Neural cell (in vitro differentiated cells): Measurements from ENCODE around the gene SRC. TPM values are rescaled to one million over a fixed set of nuclear protein-coding genes. Genes with fewer than 3 reads are reported as not detected.

ENCODE experiments used
- H2AFZ ChIP-seq: fragments of 200-600, 300-800 bp; sonication (generic), shearing (Covaris generic); 2 replicates; pipeline ENCODE4 v1.6.0; 2014; ENCODE audit warnings: low read depth, mild to moderate bottlenecking, antibody characterized with exemption, low read length, moderate library complexity
- H3F3A ChIP-seq: fragments of 200-600 bp; shearing (Covaris generic); 2 replicates; pipeline ENCODE4 v1.6.1; 2016; ENCODE audit warnings: mild to moderate bottlenecking, moderate library complexity, mixed read lengths, antibody characterized with exemption, low read length; ENCODE audit not compliant: insufficient read depth, poor library complexity, severe bottlenecking
- H3K27ac ChIP-seq: fragments of 200-600, 300-800 bp; sonication (generic), shearing (Covaris generic); 2 replicates; pipeline ENCODE4 v1.5.1; 2014; ENCODE audit warnings: mild to moderate bottlenecking, low read length, moderate library complexity
- H3K27me3 ChIP-seq: fragments of 300-800, 200-600 bp; sonication (generic), shearing (Covaris generic); 2 replicates; pipeline ENCODE4 v1.6.0; 2014; ENCODE audit warnings: mild to moderate bottlenecking, low read depth, low read length, moderate library complexity; ENCODE audit not compliant: insufficient read depth
- H3K36me3 ChIP-seq: fragments of 300-800, 200-600 bp; sonication (generic), shearing (Covaris generic); 2 replicates; pipeline ENCODE4 v1.5.1; 2014; ENCODE audit warnings: mild to moderate bottlenecking, antibody characterized with exemption, low read length, moderate library complexity; ENCODE audit not compliant: insufficient read depth
- H3K4me2 ChIP-seq: fragments of 300-800, 200-600 bp; sonication (generic), shearing (Covaris generic); 2 replicates; pipeline ENCODE4 v1.6.0; 2014; ENCODE audit warnings: mild to moderate bottlenecking, low read length
- H3K4me3 ChIP-seq: fragments of 300-800, 200-600 bp; sonication (generic), shearing (Covaris generic); 2 replicates; pipeline ENCODE4 v1.5.1; 2014; ENCODE audit warnings: mild to moderate bottlenecking, low read length, moderate library complexity
- H3K79me2 ChIP-seq: fragments of 200-600 bp; shearing (Covaris generic); replicated peaks from 2 replicates; pipeline ENCODE4 v1.6.0; 2014; ENCODE audit warnings: mild to moderate bottlenecking, low read length, moderate library complexity; ENCODE audit not compliant: insufficient read depth
- H3K9ac ChIP-seq: fragments of 300-800, 200-600 bp; sonication (generic), shearing (Covaris generic); 2 replicates; pipeline ENCODE4 v1.6.1; 2016; ENCODE audit warnings: mild to moderate bottlenecking, low read length, mixed read lengths
- H3K9me2 ChIP-seq: fragments of 200-600 bp; shearing (Covaris generic); 2 replicates; pipeline ENCODE4 v1.6.1; 2016; ENCODE audit warnings: mild to moderate bottlenecking, low read length, mixed read lengths; ENCODE audit not compliant: insufficient read depth
- H3K9me3 ChIP-seq: fragments of 200-600, 300-800 bp; sonication (generic), shearing (Covaris generic); 2 replicates; pipeline ENCODE4 v1.6.1; 2016; ENCODE audit warnings: mild to moderate bottlenecking, mixed run types, low read length, moderate library complexity, mixed read lengths
- H4K20me1 ChIP-seq: fragments of 200-600 bp; shearing (Covaris generic); 2 replicates; pipeline ENCODE4 v1.6.1; 2016; ENCODE audit warnings: mild to moderate bottlenecking, mixed run types; ENCODE audit not compliant: insufficient read depth
- EP300 ChIP-seq: fragments of 450-650 bp; conservative IDR thresholded peaks from 2 replicates; pipeline ENCODE4 v1.6.1; 2014; ENCODE audit warnings: antibody characterized with exemption, mild to moderate bottlenecking, moderate library complexity; ENCODE audit not compliant: poor library complexity, severe bottlenecking
- EZH2 ChIP-seq: fragments of 200-600, 300-800 bp; shearing (Covaris generic), sonication (generic); IDR thresholded peaks from 2 replicates; pipeline ENCODE4 v1.6.1; 2014; ENCODE audit warnings: antibody characterized with exemption, low read length, borderline replicate concordance, mild to moderate bottlenecking; ENCODE audit not compliant: insufficient read depth, poor library complexity, severe bottlenecking
- MXI1 ChIP-seq: fragments of 450-650 bp; conservative IDR thresholded peaks from 2 replicates; pipeline ENCODE4 v1.6.1; 2014; ENCODE audit warnings: antibody characterized with exemption, mild to moderate bottlenecking; ENCODE audit not compliant: poor library complexity, severe bottlenecking
- POLR2AphosphoS5 ChIP-seq: IDR thresholded peaks from 2 replicates; pipeline ENCODE4 v1.6.1; 2012
- REST ChIP-seq: IDR thresholded peaks from 2 replicates; pipeline ENCODE4 v1.6.1; 2012; ENCODE audit warnings: borderline replicate concordance
- SMC3 ChIP-seq: fragments of 450-650 bp; conservative IDR thresholded peaks from 2 replicates; pipeline ENCODE4 v1.6.1; 2014; ENCODE audit warnings: antibody characterized with exemption, mild to moderate bottlenecking, moderate library complexity; ENCODE audit not compliant: poor library complexity
- polyA plus RNA-seq: library from polyadenylated mRNA; depleted of rRNA; stranded (reverse); fragments of >200 nt; gene quantifications from 2 replicates; pipeline ENCODE4 v1.2.3, GENCODE V29; 2014
- TF ChIP-seq, protein P1 (sequence below): fragments of 450-650 bp; IDR thresholded peaks from 2 replicates; pipeline ENCODE4 v1.5.1; 2014; ENCODE audit warnings: antibody characterized with exemption, mild to moderate bottlenecking, moderate library complexity; ENCODE audit not compliant: poor library complexity, severe bottlenecking

The SRC gene
- polyA plus RNA-seq, 1 donor from 2014 or later: 39.0 TPM

DNA sequence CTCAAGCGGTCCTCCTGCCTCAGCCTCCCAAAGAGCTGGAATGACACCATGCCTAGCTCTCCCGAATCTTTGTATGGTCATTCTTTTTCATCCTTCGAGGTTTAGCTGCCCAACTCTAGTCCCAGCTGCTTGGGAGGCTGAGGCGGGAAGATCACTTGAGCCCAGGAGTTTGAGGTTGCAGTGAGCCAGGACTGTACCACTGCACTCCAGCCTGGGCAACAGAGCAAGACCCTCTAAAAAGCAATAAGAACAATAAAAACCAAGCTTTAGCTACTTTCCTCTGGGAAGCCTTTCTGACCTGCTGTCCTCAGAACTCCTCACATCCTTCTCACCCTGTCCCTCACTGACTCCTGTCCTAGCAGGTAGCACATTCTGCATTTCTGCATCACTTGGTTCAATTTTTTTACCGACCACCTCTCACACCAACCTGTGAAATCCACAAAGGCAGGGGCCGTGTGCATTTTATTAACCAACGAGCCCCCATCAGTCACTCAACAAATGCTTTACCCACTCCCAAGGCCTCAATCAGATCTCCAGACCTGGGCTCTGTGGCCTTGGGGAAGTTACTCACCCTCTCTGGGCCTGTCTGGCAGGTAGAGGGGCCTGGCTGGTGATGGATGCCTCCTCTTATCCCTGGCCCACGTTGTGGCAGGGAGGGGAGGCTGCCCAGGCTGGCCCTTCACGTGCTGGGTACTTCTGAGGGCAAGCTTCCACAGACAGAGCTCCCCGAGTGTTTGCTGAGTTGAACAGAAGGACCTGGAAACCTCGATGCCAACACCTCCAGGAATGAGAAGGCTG is 14.7 kb upstream of the SRC start:
- Histone ChIP-seq H2AFZ (no peak overlapping the region), H3K4me2 (no peak overlapping the region), H3K4me3 (no peak overlapping the region), H3K79me2 (no peaks in the 10 kb centered on the region), H3K9me3 (no peaks in the 10 kb centered on the region), H3F3A (no peaks in the 10 kb centered on the region), H3K36me3 (no peaks in the 10 kb centered on the region), H3K27ac (no peak overlapping the region), H3K27me3 (no peaks in the 10 kb centered on the region), H3K9me2 (no peaks in the 10 kb centered on the region), H4K20me1 (no peaks in the 10 kb centered on the region), H3K9ac (no peak overlapping the region)
- no peak for TF ChIP-seq POLR2AphosphoS5
- no peak for TF ChIP-seq SMC3
- TF ChIP-seq, protein P1, sequence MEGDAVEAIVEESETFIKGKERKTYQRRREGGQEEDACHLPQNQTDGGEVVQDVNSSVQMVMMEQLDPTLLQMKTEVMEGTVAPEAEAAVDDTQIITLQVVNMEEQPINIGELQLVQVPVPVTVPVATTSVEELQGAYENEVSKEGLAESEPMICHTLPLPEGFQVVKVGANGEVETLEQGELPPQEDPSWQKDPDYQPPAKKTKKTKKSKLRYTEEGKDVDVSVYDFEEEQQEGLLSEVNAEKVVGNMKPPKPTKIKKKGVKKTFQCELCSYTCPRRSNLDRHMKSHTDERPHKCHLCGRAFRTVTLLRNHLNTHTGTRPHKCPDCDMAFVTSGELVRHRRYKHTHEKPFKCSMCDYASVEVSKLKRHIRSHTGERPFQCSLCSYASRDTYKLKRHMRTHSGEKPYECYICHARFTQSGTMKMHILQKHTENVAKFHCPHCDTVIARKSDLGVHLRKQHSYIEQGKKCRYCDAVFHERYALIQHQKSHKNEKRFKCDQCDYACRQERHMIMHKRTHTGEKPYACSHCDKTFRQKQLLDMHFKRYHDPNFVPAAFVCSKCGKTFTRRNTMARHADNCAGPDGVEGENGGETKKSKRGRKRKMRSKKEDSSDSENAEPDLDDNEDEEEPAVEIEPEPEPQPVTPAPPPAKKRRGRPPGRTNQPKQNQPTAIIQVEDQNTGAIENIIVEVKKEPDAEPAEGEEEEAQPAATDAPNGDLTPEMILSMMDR: no peak
- TF ChIP-seq EZH2: no peak
- no peak for TF ChIP-seq REST
- TF ChIP-seq MXI1: no peak

GRCh38 chr20:37333130-37333847 is 12.7 kb upstream of the SRC start:
- TF ChIP-seq EP300: no peak
- no peak for TF ChIP-seq MXI1
- TF ChIP-seq REST: no peak
- TF ChIP-seq SMC3: no peak
- TF ChIP-seq POLR2AphosphoS5: no peak
- TF ChIP-seq, protein P1: no peak
- Histone ChIP-seq H3K79me2 (no peaks in the 10 kb centered on the region), H2AFZ (no peak overlapping the region), H3K36me3 (no peaks in the 10 kb centered on the region), H4K20me1 (no peaks in the 10 kb centered on the region), H3K4me3 (no peak overlapping the region), H3K9me2 (no peaks in the 10 kb centered on the region), H3K9me3 (no peaks in the 10 kb centered on the region), H3K4me2 (no peak overlapping the region), H3K27ac (no peak overlapping the region), H3K9ac (no peak overlapping the region), H3K27me3 (no peaks in the 10 kb centered on the region), H3F3A (no peaks in the 10 kb centered on the region)
